ENCODE data around the gene MISP. TPM values are rescaled to one million over a fixed set of nuclear protein-coding genes. Genes with fewer than 3 reads are reported as not detected.

Gene MISP
- total RNA-seq, 1 experiment from 2014 or later = 5.8 TPM

GRCh38 chr19:718251-718951 lies 32.5 kb upstream of the MISP start:
- ATAC-seq = no peak
- POLR2A ChIA-PET = no interaction called here
- DNase-seq (ENCODE audit: low read depth, low spot score) = no peak
- in situ Hi-C loops (cut with HindIII; ENCODE audit: low pct_unique_long_range_greater_than_20kb, low sequenced_read_pairs) = no loop called here
- Histone ChIP-seq H3K9me3 (ENCODE audit: control insufficient read depth, insufficient read depth, low read depth, low read length) (no peaks in the 10 kb centered on the region), H3K4me3 (ENCODE audit: low read depth in 2 of 2, low read length in 2 of 2) (no peak overlapping the region), H3K27me3 (ENCODE audit: control insufficient read depth, insufficient read depth, low read length) (no peaks in the 10 kb centered on the region), H3K4me1 (ENCODE audit: control insufficient read depth, insufficient read depth, low read length) (no peaks in the 10 kb centered on the region), H3K27ac (ENCODE audit: low read length) (no peak overlapping the region), H3K36me3 (ENCODE audit: control insufficient read depth, insufficient read depth, low read length) (no peaks in the 10 kb centered on the region)
- CTCF ChIA-PET = no interaction called here
- no TSS peak for BruUV-seq (replicated peaks)
- no peak for TF ChIP-seq TCF7L2 (IDR thresholded peaks at IDR 0.05; ENCODE audit: low read depth, low read length)
- TF ChIP-seq REST (IDR thresholded peaks at IDR 0.05; ENCODE audit: insufficient read depth in 1 of 2, low read depth in 2 of 2, low read length in 1 of 2) = no peak
- TF ChIP-seq SIN3A (IDR thresholded peaks at IDR 0.05; ENCODE audit: borderline replicate concordance, insufficient read depth, low read depth, low read length) = no peak
- no peak for TF ChIP-seq POLR2AphosphoS5 (IDR thresholded peaks at IDR 0.05; ENCODE audit: low read depth, low read length)
- intact Hi-C loops (cut with micrococcal nuclease; ENCODE audit: unreplicated experiment) = no loop called here

- no peaks in the 10 kb centered on the region for H3K9me3 ChIP-seq (ENCODE audit: control insufficient read depth, insufficient read depth, low read depth, low read length)
- DNase-seq (ENCODE audit: low read depth, low spot score) (no peak), ATAC-seq (no peak)
- TF ChIP-seq CTCF (IDR thresholded peaks at IDR 0.05) (no peak), REST (IDR thresholded peaks at IDR 0.05; ENCODE audit: insufficient read depth in 1 of 2, low read depth in 2 of 2, low read length in 1 of 2) (no peak), POLR2AphosphoS5 (IDR thresholded peaks at IDR 0.05; ENCODE audit: low read depth, low read length) (no peak), SIN3A (IDR thresholded peaks at IDR 0.05; ENCODE audit: borderline replicate concordance, insufficient read depth, low read depth, low read length) (no peak), TCF7L2 (IDR thresholded peaks at IDR 0.05; ENCODE audit: low read depth, low read length) (no peak)
- no peak overlapping the region for H3K27ac ChIP-seq (ENCODE audit: low read length)
- in situ Hi-C loops (cut with HindIII; ENCODE audit: low pct_unique_long_range_greater_than_20kb, low sequenced_read_pairs) = no loop called here
- CTCF ChIA-PET = no interaction called here
- intact Hi-C loops (cut with micrococcal nuclease; ENCODE audit: unreplicated experiment) = no loop called here
- H3K4me3 ChIP-seq (ENCODE audit: low read depth in 2 of 2, low read length in 2 of 2) = no peak overlapping the region
- POLR2A ChIA-PET = no interaction called here
- no peaks in the 10 kb centered on the region for H3K27me3 ChIP-seq (ENCODE audit: control insufficient read depth, insufficient read depth, low read length)
- H3K36me3 ChIP-seq (ENCODE audit: control insufficient read depth, insufficient read depth, low read length) = no peaks in the 10 kb centered on the region
- H3K4me1 ChIP-seq (ENCODE audit: control insufficient read depth, insufficient read depth, low read length) = no peaks in the 10 kb centered on the region
- no TSS peak for BruUV-seq (replicated peaks)
Measured at GRCh38 chr19:718991-719512, 31.9 kb upstream of the MISP start.

Measured in Panc1 (cell line).